Stimulated activated naive B cell treated with anti-CD40 and anti-IgM and Interleukin-4, amounts not matched to agents 10 μg/mL and 1 μg/mL and 100 μg/mL, for 72 hours (primary cell): Measurements from ENCODE around the gene VWA5A.

Experiments used
- ATAC-seq, 2 donors: fragments of 150-1000 bp; cut with Tn5 transposase; replicated peaks; 2 replicates each; pipeline ENCODE4 v1.10.0; 2021; ENCODE audit warnings: moderate library complexity in 1 of 2
- DNase-seq: peaks from one replicate; pipeline ENCODE4 v3.0.0; 2021
- H3K27ac Mint-ChIP-seq: one replicate; pipeline ENCODE4 v1.8.0; 2022; ENCODE audit warnings: mild to moderate bottlenecking, mixed read lengths
- H3K27me3 Mint-ChIP-seq, 2 donors: one replicate each; pipeline ENCODE4 v1.8.0; 2022; ENCODE audit warnings: mixed read lengths in 2 of 2
- H3K36me3 Mint-ChIP-seq, 2 donors: one replicate each; pipeline ENCODE4 v1.8.0; 2022; ENCODE audit warnings: mixed read lengths in 2 of 2, mild to moderate bottlenecking in 1 of 2
- H3K4me1 Mint-ChIP-seq, 2 donors: one replicate each; pipeline ENCODE4 v1.8.0; 2022; ENCODE audit warnings: mixed read lengths in 2 of 2, mild to moderate bottlenecking in 1 of 2
- H3K4me3 Mint-ChIP-seq, 2 donors: one replicate each; pipeline ENCODE4 v1.8.0; 2022; ENCODE audit warnings: mild to moderate bottlenecking in 2 of 2, mixed read lengths in 2 of 2, moderate library complexity in 1 of 2
- H3K9me3 Mint-ChIP-seq, 2 donors: one replicate each; pipeline ENCODE4 v1.8.0; 2022; ENCODE audit warnings: mixed read lengths in 2 of 2, mild to moderate bottlenecking in 1 of 2

The VWA5A gene

DNA sequence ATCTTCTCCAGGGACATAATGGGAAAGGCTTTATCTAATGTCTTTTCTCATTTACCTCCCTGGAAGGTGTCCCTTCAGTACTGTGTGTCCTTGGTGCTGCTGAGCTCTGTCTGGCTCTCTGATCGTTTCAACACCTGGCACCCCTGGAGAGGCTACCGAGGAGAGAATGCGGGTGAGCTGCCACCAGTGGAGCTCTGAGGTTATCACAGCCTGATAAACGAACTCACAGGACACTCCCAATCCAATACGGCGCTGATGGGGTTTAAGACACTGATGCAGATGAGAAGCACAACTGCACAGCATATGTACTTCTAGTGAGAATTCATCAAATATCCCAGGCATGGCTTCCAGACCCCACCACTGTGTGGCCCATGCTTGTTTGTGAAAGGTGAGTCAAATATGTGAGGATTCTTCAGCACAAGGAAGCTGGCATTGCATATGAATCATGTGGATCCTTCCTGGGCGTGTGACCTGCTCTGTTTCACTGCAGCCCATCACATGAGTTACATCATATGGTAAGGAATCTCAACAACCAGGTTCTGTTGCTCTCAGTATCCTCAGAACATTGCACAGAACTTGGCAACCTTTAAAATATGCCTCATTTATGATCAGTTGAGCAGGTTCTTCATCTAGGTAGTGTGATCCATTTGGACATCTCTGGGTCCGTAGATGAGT, 34.8 kb upstream of the VWA5A start:
- ATAC-seq (no peak), DNase-seq (no peak)
- Mint-ChIP-seq H3K4me1 (peaks cover 3 to 14% of the 10 kb centered on the region in 2 donors), H3K9me3 (no peaks in the 10 kb centered on the region), H3K27ac (no peak overlapping the region), H3K4me3 (no peak overlapping the region), H3K27me3 (peaks cover 19 to 44% of the 10 kb centered on the region in 2 donors), H3K36me3 (no peaks in the 10 kb centered on the region)

DNA sequence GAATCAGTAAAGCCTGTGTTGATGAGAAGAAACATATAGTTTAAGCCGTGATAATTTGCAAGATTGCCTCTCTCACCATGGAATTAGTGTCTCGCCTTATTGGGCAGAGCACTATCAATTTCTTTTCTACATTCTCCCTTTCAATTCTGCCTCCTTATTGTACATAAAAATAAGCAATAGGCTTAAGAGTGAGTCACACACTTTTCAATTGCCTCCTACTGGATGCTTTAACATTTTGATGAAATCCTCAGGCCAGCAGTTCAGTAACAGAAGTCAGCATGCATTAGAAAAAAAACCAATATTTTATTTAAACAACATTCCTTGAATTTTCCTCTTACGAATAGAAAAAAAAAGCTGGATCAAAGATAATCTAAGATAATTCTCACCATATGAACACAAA, 33.8 kb upstream of the VWA5A start:
- Mint-ChIP-seq H3K36me3 (no peaks in the 10 kb centered on the region), H3K4me3 (no peak overlapping the region), H3K27me3 (peaks cover 14 to 34% of the 10 kb centered on the region in 2 donors), H3K9me3 (no peaks in the 10 kb centered on the region), H3K4me1 (peaks cover 0 to 4% of the 10 kb centered on the region in 2 donors), H3K27ac (no peak overlapping the region)
- ATAC-seq: no peak
- DNase-seq: no peak

DNA sequence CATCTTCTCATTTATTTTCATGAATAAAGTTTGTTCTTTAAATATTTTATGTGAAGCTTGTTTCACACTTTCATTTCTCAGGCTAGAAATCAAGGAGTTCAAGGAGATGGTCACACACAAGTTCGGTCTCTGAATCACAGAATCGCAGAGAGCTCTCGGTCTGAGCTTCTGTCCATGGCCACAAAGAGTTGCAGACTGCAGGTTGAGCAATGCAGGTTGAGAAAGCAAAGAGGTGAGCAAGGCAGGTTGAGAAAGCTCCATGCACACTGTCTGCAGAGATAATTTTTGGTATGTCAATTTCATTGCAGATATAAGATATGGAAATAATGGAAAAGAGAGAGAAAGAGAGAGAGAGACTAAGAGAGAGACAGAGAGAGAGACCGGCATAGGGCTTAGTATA, 32.9 kb upstream of the VWA5A start:
- H3K27me3 Mint-ChIP-seq: peaks cover 8 to 26% of the 10 kb centered on the region in 2 donors
- no peak for DNase-seq

DNA sequence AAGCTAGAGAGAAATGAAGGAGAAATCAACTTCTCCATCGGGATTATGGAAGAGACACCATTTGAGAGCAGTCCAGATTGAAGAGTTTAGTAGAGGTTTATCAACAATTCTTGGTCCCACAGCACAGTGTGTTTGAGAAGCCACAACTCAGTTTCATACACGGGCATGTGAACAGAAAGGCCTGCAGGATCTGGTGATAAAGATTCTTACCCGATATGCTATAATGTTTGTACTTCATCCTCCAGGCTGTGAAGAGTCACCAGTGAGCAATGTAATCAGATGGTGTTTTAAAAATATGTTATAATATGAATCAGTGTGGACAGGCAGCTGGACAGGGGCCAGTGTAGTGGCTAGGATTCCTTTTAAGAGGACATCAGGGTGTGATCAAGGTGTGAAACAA, 29.7 kb upstream of the VWA5A start:
- DNase-seq: no peak
- no peak for ATAC-seq
- Mint-ChIP-seq H3K9me3 (no peaks in the 10 kb centered on the region), H3K4me3 (no peak overlapping the region), H3K36me3 (no peaks in the 10 kb centered on the region), H3K27ac (no peak overlapping the region), H3K27me3 (peaks cover 6 to 30% of the 10 kb centered on the region in 2 donors), H3K4me1 (no peaks in the 10 kb centered on the region)

More for the DNA sequence above, 32.9 kb upstream of the VWA5A start:
- Mint-ChIP-seq H3K27ac (no peak overlapping the region), H3K4me3 (no peak overlapping the region), H3K9me3 (no peaks in the 10 kb centered on the region), H3K4me1 (no peaks in the 10 kb centered on the region), H3K36me3 (no peaks in the 10 kb centered on the region)
- ATAC-seq: no peak

DNA sequence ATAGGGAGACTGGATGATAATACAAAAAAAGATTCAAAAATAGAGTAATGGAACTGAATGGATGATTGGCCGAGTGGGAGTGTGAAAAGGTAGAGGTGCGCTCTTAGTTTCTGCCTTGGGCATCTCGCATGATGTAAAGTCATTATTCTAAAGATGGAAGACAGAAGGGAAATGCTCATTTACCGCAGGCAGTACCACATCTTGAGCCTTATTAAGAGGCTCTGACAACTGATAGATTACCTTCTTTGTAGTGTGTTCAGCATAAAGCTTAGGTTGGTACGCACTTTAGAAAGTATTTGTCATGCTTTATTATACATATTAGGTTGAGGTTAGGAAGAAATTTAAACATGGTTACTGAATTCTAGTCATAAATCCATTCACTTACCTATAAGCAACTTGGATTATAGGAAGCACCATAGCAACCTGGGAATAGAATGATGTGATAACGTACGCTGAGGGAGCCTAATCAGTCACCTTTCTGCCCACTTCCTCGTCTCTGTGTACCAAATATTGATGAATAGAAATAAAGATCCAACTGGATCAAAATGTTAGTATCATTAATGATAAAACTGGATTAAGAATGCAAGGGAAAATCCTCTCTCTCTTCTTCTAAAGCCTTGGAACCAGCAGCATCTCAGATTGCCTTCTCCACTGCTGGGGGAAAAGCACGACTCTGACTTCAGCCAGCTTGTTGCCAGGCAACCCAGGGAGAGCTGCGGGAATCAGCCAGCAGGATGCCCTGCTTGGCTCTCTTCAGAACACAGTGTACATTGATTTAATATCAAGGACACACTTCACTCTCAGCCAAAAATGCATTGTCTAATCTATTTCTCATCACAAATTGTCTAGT, 29.0 kb upstream of the VWA5A start:
- Mint-ChIP-seq H3K4me3 (no peak overlapping the region), H3K27ac (no peak overlapping the region), H3K4me1 (no peaks in the 10 kb centered on the region), H3K36me3 (no peaks in the 10 kb centered on the region), H3K9me3 (no peaks in the 10 kb centered on the region), H3K27me3 (peaks cover 3 to 30% of the 10 kb centered on the region in 2 donors)
- DNase-seq (no peak), ATAC-seq (no peak)

DNA sequence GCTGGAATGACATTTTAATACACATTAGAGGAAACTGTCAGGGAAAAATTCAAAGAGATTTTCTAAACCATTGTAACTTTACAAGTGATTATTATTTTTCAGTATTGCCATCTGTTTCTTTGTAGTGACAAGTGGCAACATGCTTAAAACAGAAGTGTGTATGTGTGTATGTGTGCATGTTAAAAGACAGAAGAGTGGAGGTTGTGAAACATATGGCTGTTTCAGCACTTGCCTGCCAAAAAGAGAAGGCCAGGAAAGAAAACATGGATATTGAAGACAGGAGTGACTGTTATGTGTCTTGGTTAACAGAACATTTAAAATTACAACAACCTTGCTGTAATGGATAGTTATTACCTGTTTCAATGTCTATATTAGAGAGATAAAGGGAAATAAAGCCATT, 24.3 kb upstream of the VWA5A start:
- no peak overlapping the region for H3K4me3 Mint-ChIP-seq
- no peak for DNase-seq

DNA sequence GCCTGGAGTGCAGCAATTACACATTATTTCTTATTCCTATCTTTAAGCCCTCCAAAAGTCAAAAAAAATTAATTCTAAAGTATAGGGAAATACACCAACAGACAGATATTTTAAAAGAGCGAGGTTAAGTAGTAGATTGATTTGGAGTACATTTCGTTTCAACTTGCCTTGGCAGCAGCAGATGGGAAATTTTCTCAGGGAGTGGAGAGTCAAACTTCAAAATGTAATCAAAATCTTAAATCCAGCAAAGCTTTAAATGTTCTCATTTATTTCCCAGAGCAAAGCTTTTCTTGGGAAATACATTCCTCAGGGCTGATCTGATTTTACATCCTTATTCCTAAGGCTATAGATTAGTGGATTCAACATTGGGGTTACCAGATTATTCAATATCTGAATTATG, 21.9 kb upstream of the VWA5A start:
- ATAC-seq (no peak), DNase-seq (no peak)
- H3K27ac Mint-ChIP-seq: no peak overlapping the region
- H3K27me3 Mint-ChIP-seq: peaks cover 16 to 40% of the 10 kb centered on the region in 2 donors
- no peak overlapping the region for H3K4me3 Mint-ChIP-seq
- H3K36me3 Mint-ChIP-seq: no peaks in the 10 kb centered on the region
- no peaks in the 10 kb centered on the region for H3K9me3 Mint-ChIP-seq
- no peaks in the 10 kb centered on the region for H3K4me1 Mint-ChIP-seq

More for the DNA sequence above, 24.3 kb upstream of the VWA5A start:
- Mint-ChIP-seq H3K36me3 (no peaks in the 10 kb centered on the region), H3K27me3 (peaks cover 16 to 37% of the 10 kb centered on the region in 2 donors), H3K4me1 (no peaks in the 10 kb centered on the region), H3K27ac (no peak overlapping the region), H3K9me3 (no peaks in the 10 kb centered on the region)
- no peak for ATAC-seq

DNA sequence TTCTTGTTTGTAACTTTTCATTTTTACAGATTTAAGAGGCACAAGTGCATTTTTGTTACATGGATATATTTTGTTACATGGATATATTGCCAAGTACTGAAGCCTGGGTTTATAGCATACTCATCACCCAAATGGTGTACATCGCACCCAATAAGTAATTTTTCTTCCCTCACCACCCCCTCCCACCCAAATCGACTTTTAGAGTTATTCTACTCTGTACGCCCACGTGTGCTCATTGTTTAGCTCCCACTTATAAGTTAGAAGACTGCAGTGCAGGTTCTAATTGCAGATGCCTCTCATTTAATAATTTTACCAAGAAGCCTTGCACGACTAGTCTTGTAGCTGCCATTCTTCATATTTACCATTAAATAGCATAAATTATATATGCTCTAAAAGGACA, 20.5 kb upstream of the VWA5A start:
- Mint-ChIP-seq H3K36me3 (no peaks in the 10 kb centered on the region), H3K4me1 (no peaks in the 10 kb centered on the region), H3K4me3 (no peak overlapping the region), H3K27me3 (peaks cover 16 to 43% of the 10 kb centered on the region in 2 donors), H3K27ac (no peak overlapping the region), H3K9me3 (peaks cover 0 to 2% of the 10 kb centered on the region in 2 donors)
- DNase-seq: no peak
- no peak for ATAC-seq

DNA sequence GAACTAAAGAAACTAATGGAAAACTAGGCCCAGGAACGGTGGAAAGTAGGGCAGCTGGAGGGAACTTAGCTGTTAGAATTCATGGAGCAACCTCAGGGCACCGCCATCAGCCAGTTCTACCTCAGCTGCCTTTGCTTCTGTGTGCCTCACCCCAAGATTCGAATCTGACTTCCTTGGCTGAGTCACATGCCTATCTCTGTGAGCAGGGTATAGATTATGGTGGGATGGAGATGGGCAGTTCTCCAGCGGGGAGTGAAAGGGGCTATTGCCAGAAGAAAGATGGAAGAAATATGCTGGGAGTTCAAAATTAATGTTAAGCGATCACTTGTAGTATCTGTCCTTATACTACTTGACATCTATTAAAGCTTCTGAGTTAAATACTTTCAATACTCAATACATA, 18.9 kb upstream of the VWA5A start:
- Mint-ChIP-seq H3K36me3 (no peaks in the 10 kb centered on the region), H3K9me3 (peaks cover 0 to 2% of the 10 kb centered on the region in 2 donors), H3K27me3 (peaks cover 21 to 38% of the 10 kb centered on the region in 2 donors), H3K4me3 (no peak overlapping the region), H3K27ac (no peak overlapping the region), H3K4me1 (no peaks in the 10 kb centered on the region)
- no peak for ATAC-seq
- DNase-seq: no peak

DNA sequence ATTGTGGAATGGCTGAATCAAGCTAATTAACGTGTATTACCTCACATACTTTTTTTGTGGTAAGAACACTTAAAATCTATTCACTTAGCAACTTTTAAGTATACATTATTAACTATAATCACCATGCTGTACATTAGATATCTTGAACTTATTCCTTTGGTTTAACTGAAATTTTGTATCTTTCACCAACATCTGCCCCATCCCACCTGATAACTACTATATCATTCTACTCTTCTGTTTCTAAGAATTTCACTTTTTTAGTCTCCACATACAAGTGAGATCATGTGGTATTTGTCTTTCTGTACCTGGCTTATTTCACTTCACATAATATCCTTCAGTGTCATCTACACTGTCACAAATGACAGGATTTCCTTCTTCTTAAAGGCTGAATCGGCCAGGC, 17.1 kb upstream of the VWA5A start:
- Mint-ChIP-seq H3K27ac (no peak overlapping the region), H3K27me3 (peaks cover 17 to 29% of the 10 kb centered on the region in 2 donors), H3K4me3 (no peak overlapping the region), H3K4me1 (peaks cover 3 to 6% of the 10 kb centered on the region in 2 donors), H3K36me3 (no peaks in the 10 kb centered on the region), H3K9me3 (peaks cover 0 to 2% of the 10 kb centered on the region in 2 donors)
- no peak for ATAC-seq
- DNase-seq: no peak

DNA sequence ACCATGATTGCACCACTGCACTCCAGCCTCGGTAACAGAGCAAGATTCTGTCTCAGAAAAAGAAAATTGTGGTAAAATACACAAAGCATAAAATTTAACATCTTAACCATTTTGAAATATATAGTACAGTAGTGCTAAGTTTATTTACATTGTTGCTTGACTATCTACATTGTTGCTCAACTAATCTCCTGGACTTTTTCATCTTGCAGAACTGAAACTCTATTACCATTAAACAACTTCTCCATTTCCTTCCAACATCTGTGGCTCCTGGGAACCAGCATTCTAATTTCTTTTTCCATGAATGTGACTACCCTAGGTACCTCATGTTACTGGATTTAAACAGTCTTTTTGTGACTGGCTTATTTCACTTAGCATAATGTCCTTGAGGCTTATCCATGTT, 13.5 kb upstream of the VWA5A start:
- Mint-ChIP-seq H3K4me3 (no peak overlapping the region), H3K36me3 (no peaks in the 10 kb centered on the region), H3K4me1 (peaks cover 3 to 6% of the 10 kb centered on the region in 2 donors), H3K9me3 (peaks cover 0 to 2% of the 10 kb centered on the region in 2 donors), H3K27ac (no peak overlapping the region), H3K27me3 (peaks cover 12 to 33% of the 10 kb centered on the region in 2 donors)
- no peak for ATAC-seq
- DNase-seq: no peak

DNA sequence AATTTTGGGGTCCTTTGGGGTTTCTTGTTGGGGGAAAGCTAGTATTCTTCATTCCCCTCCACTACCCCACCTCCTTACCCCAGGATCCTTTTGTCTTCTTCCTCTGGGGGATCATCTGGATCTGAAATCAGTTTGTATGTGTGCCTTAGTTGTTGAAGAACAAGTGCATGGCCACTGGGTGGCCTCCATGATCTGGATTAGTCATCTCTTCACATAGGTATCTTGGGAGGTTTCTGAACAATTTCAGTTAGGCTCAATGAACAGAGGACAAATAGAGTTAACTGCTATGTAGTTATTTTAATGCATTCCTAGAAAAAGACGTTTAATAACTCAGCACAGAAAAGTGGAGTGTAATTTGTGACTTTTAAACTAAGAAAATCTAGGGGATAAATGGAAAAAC, 7.1 kb upstream of the VWA5A start:
- no peaks in the 10 kb centered on the region for H3K9me3 Mint-ChIP-seq
- H3K27ac Mint-ChIP-seq: no peak overlapping the region
- DNase-seq (no peak), ATAC-seq (peak; percentile 61 to 68)
- H3K4me1 Mint-ChIP-seq: peaks cover 4 to 6% of the 10 kb centered on the region in 2 donors
- H3K36me3 Mint-ChIP-seq: no peaks in the 10 kb centered on the region
- H3K27me3 Mint-ChIP-seq: peaks cover 11 to 30% of the 10 kb centered on the region in 2 donors
- H3K4me3 Mint-ChIP-seq: no peak overlapping the region

DNA sequence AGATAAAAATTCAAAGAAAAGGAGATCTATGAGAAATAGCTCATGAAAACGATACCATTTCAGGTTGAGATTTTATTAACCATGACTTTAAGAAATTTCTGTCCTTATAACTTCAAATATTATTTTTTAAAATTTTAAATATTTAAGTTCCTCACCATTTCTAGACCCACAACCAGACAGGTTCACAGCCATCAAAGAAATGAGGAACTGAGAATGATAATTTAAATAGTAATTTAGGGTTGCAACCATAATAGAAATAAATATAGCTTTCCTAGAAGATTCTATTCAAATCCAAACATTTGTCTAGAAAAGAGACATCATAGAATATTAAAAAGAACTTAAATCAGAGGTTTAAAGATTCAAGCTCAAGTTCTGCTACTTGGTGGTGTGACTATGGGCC, 5.9 kb upstream of the VWA5A start:
- no peak overlapping the region for H3K27ac Mint-ChIP-seq
- no peak for DNase-seq
- ATAC-seq: peak; percentile 25 to 57
- no peaks in the 10 kb centered on the region for H3K36me3 Mint-ChIP-seq
- H3K4me3 Mint-ChIP-seq: no peak overlapping the region
- peaks cover 4 to 6% of the 10 kb centered on the region in 2 donors for H3K4me1 Mint-ChIP-seq
- H3K9me3 Mint-ChIP-seq: no peaks in the 10 kb centered on the region
- peaks cover 11 to 20% of the 10 kb centered on the region in 2 donors for H3K27me3 Mint-ChIP-seq

DNA sequence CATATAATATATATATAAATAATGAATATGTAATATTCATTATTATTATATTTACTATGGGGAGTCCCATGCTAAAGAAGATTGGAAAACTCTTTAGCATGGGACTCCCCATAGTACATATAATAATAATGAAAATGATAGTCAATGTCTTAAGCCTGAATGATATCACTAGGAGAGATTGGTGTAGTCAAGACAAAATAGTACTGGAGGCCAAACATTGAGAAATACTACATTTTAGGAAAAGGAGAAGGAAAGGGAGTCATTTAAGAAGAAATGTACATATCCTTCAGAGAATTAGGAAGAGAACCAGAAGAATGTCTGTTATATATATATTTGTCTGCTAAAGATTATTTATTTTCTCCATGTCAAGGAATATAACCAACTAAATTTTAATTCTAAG, 5.0 kb upstream of the VWA5A start:
- ATAC-seq (no peak), DNase-seq (no peak)
- Mint-ChIP-seq H3K27me3 (peaks cover 8 to 15% of the 10 kb centered on the region in 2 donors), H3K4me3 (no peak overlapping the region), H3K36me3 (no peaks in the 10 kb centered on the region), H3K27ac (no peak overlapping the region), H3K4me1 (peaks cover 4 to 11% of the 10 kb centered on the region in 2 donors), H3K9me3 (no peaks in the 10 kb centered on the region)

DNA sequence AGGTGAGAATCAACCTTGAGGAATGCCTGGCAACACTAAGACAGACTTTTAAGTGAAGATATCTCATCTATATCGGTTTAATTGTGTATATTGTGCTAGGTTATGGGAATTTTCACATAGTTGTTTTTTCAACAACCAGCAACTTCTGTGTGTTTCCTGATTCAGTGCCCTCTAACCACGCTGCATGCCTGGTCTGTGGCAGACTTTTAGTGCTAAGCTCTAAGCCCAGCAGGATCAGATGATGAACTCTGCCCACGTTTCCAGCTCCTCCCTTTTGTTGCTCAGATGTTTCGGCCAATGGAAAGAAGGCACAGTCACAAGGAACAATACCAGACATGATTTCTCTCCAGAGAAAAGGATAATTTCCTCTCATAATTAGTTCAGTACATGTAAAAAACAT, 1.4 kb upstream of the VWA5A start:
- H3K27me3 Mint-ChIP-seq: no peaks in the 10 kb centered on the region
- no peaks in the 10 kb centered on the region for H3K9me3 Mint-ChIP-seq
- ATAC-seq: no peak
- no peak for DNase-seq
- H3K4me3 Mint-ChIP-seq: no peak overlapping the region
- peaks cover 0 to 4% of the 10 kb centered on the region in 2 donors for H3K36me3 Mint-ChIP-seq
- no peak overlapping the region for H3K27ac Mint-ChIP-seq
- peaks cover 6 to 20% of the 10 kb centered on the region in 2 donors for H3K4me1 Mint-ChIP-seq
